K562 (cell line): ENCODE data around the gene EPHB2. TPM values are rescaled to one million over a fixed set of nuclear protein-coding genes. Genes with fewer than 3 reads are reported as not detected.

ENCODE experiments used
- ESRRB ChIP-seq: fragments of 250-450 bp; sonication (Bioruptor Pico); IDR thresholded peaks from 2 replicates; pipeline ENCODE4 v1.5.0; 2020; ENCODE audit warnings: mild to moderate bottlenecking, moderate library complexity, borderline replicate concordance
- FOXP1 ChIP-seq: sonication (generic); formaldehyde crosslinking; IDR thresholded peaks from 2 replicates; pipeline ENCODE4 v1.8.0; 2022; ENCODE audit warnings: mild to moderate bottlenecking, missing genetic modification reagents
- HMG20B ChIP-seq: fragments of 250-450 bp; sonication (Bioruptor Pico); IDR thresholded peaks from 2 replicates; pipeline ENCODE4 v1.5.0; 2021; ENCODE audit warnings: mild to moderate bottlenecking
- LCOR ChIP-seq: sonication (generic); formaldehyde crosslinking; IDR thresholded peaks from 2 replicates; pipeline ENCODE4 v1.8.0; 2022; ENCODE audit warnings: mild to moderate bottlenecking, missing genetic modification reagents
- MAZ ChIP-seq, 2 experiments: fragments of 450-650 bp in 1 of 2; sonication (generic) in 1 of 2; formaldehyde crosslinking; IDR thresholded peaks in 1 of 2; conservative IDR thresholded peaks in 1 of 2; 2 replicates each; pipeline versions ENCODE4 v1.4.0 to v1.5.0; 2020; ENCODE audit warnings: mild to moderate bottlenecking in 1 of 2, missing genetic modification reagents in 1 of 2
- MED1 ChIP-seq: sonication (generic); formaldehyde crosslinking; IDR thresholded peaks from 2 replicates; pipeline ENCODE4 v1.8.1; 2023; ENCODE audit warnings: missing genetic modification reagents, borderline replicate concordance
- NFE2L1 ChIP-seq: fragments of 450-650 bp; IDR thresholded peaks from 2 replicates; pipeline ENCODE4 v1.6.1; 2016; ENCODE audit warnings: missing genetic modification characterization, low read depth, mild to moderate bottlenecking, missing compliant biosample characterization, moderate library complexity, borderline replicate concordance
- ZNF174 ChIP-seq: fragments of 250-450 bp; sonication (Bioruptor Pico); IDR thresholded peaks from 2 replicates; pipeline ENCODE4 v1.4.0; 2020; ENCODE audit warnings: mild to moderate bottlenecking
- polyA plus RNA-seq, 8 experiments: library from polyadenylated mRNA; depleted of rRNA in 4 of 8; stranded (reverse) in 5 of 8; unstranded in 3 of 8; fragments of >200 nt; fragmentation: Nextera tagmentation in 2 of 8; fragmentation: Illumina TruSeq in 1 of 8; extraction: Ambion mirVana in 2 of 8; extraction: Trizol in 1 of 8; gene quantifications; 2 replicates each; pipeline versions ENCODE4 v1.2.1 to v1.2.3, GENCODE V29; 2011 to 2014; ENCODE audit warnings: inconsistent platforms in 1 of 8, missing spikeins in 1 of 8
- total RNA-seq, 7 experiments: library from RNA; depleted of rRNA in 6 of 7; stranded (reverse); fragments of >200 nt in 6 of 7; fragmentation: Illumina TruSeq in 2 of 7; extraction: Trizol in 2 of 7; gene quantifications; 2 replicates each; pipeline versions ENCODE4 v1.2.1 to v1.2.3, GENCODE V29; 2011 to 2021; ENCODE audit warnings: low replicate concordance in 1 of 7
- TF ChIP-seq, protein P1 (sequence below): fragments of 150-350 bp; conservative IDR thresholded peaks from 2 replicates; pipeline ENCODE4 v1.6.1; 2014; ENCODE audit warnings: low read length

Gene EPHB2
- total and polyA plus RNA-seq, 9 of the 15 experiments (the other 6 are each of a cell fraction or from before 2014, with no cell fraction given) = not detected

DNA sequence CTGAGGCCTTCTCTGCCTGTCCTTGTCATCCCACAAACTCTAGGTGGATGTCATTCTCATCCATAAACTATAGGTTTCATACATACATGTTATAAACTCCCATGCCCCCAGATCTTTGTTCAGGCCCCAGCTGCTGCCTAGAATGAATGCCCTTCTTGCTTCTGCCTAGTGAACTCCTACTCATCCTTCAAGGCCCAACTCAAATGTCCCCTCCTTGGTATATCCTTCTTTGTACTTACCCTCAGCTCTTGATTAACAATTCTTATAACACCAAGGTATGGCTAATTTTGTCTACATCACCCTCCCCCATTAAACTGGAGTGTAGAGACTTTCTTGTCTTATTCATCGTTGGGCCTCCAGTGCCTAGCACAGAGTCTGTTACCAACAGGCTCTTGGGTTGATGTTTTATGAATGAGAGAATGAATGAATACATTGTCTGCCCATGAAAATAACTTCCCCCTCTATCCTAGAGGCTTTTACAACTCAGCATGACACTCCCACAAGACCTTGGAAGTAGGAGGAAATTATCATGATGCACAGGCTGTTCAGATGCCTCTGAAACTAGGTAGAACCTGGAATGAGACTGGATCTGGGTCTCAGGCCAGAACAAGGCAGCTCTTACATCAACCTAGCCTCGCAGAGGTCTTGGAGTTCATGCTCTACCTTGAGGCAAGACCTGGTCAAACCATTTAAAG is 26.9 kb downstream of the EPHB2 start (continued):
- no peak for TF ChIP-seq FOXP1 (CRISPR knock-in tag)
- no peak for TF ChIP-seq ZNF174 (CRISPR knock-in tag)
- no peak for TF ChIP-seq LCOR
- no peak for TF ChIP-seq NFE2L1 (tag)
- TF ChIP-seq HMG20B = no peak
- no peak for TF ChIP-seq ESRRB
- TF ChIP-seq MAZ (CRISPR knock-in tag; conservative IDR thresholded peaks at IDR 0.05 in 1 of 2, IDR thresholded peaks at IDR 0.05 in 1 of 2) = no peak
- TF ChIP-seq MED1 (CRISPR knock-in tag) = no peak
- TF ChIP-seq, protein P1, sequence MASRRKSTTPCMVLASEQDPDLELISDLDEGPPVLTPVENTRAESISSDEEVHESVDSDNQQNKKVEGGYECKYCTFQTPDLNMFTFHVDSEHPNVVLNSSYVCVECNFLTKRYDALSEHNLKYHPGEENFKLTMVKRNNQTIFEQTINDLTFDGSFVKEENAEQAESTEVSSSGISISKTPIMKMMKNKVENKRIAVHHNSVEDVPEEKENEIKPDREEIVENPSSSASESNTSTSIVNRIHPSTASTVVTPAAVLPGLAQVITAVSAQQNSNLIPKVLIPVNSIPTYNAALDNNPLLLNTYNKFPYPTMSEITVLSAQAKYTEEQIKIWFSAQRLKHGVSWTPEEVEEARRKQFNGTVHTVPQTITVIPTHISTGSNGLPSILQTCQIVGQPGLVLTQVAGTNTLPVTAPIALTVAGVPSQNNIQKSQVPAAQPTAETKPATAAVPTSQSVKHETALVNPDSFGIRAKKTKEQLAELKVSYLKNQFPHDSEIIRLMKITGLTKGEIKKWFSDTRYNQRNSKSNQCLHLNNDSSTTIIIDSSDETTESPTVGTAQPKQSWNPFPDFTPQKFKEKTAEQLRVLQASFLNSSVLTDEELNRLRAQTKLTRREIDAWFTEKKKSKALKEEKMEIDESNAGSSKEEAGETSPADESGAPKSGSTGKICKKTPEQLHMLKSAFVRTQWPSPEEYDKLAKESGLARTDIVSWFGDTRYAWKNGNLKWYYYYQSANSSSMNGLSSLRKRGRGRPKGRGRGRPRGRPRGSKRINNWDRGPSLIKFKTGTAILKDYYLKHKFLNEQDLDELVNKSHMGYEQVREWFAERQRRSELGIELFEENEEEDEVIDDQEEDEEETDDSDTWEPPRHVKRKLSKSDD = no peak
